Karpas-422 (cell line): ENCODE data around the gene MCC. TPM values are rescaled to one million over a fixed set of nuclear protein-coding genes. Genes with fewer than 3 reads are reported as not detected.

Experiments used
- DNase-seq: peaks from one replicate; pipeline ENCODE4 v3.0.0-alpha.2; 2015
- H2AFZ ChIP-seq: fragments of 200-600 bp; sonication (generic); 2 replicates; pipeline ENCODE4 v1.6.1; 2014; ENCODE audit warnings: antibody characterized with exemption, low read length, mixed read lengths
- H3K27ac ChIP-seq: fragments of 200-600 bp; sonication (generic); 2 replicates; pipeline ENCODE4 v1.5.1; 2014; ENCODE audit warnings: mild to moderate bottlenecking, low read length, moderate library complexity
- H3K27me3 ChIP-seq: fragments of 200-600 bp; sonication (generic); 2 replicates; pipeline ENCODE4 v1.6.1; 2014; ENCODE audit warnings: low read length, mixed read lengths
- H3K36me3 ChIP-seq: fragments of 200-600 bp; sonication (generic); 2 replicates; pipeline ENCODE4 v1.6.1; 2014; ENCODE audit warnings: low read length, mixed read lengths; ENCODE audit not compliant: insufficient read depth
- H3K4me1 ChIP-seq: fragments of 200-600 bp; sonication (generic); 2 replicates; pipeline ENCODE4 v1.6.1; 2014; ENCODE audit warnings: mild to moderate bottlenecking, low read length, mixed read lengths
- H3K4me2 ChIP-seq: fragments of 200-600 bp; sonication (generic); 2 replicates; pipeline ENCODE4 v1.6.1; 2014; ENCODE audit warnings: low read length, low read depth, mild to moderate bottlenecking; ENCODE audit not compliant: poor library complexity, severe bottlenecking
- H3K4me3 ChIP-seq: fragments of 200-600 bp; sonication (generic); 2 replicates; pipeline ENCODE4 v1.5.1; 2014; ENCODE audit warnings: mild to moderate bottlenecking, antibody characterized with exemption, low read length, mixed read lengths
- H3K79me2 ChIP-seq: fragments of 200-600 bp; sonication (generic); 2 replicates; pipeline ENCODE4 v1.6.1; 2014; ENCODE audit warnings: mild to moderate bottlenecking, low read length, mixed read lengths
- H3K9ac ChIP-seq: fragments of 200-600 bp; sonication (generic); 2 replicates; pipeline ENCODE4 v1.6.0; 2014; ENCODE audit warnings: low read length
- H3K9me2 ChIP-seq: fragments of 200-600 bp; sonication (generic), shearing (Covaris generic); replicated peaks from 2 replicates; pipeline ENCODE4 v1.6.0; 2014; ENCODE audit warnings: mild to moderate bottlenecking, low read length, moderate library complexity; ENCODE audit not compliant: insufficient read depth
- H3K9me3 ChIP-seq: fragments of 300-700, 200-600 bp; sonication (generic); 2 replicates; pipeline ENCODE4 v1.6.1; 2014; ENCODE audit warnings: low read length, mixed read lengths
- H4K20me1 ChIP-seq: fragments of 200-600 bp; sonication (generic); 2 replicates; pipeline ENCODE4 v1.6.1; 2014; ENCODE audit warnings: mild to moderate bottlenecking, antibody characterized with exemption, low read length, low read depth; ENCODE audit not compliant: insufficient read depth
- total RNA-seq: library from RNA; depleted of rRNA; stranded (reverse); fragments of >200 nt; shearing (Covaris generic); gene quantifications from 2 replicates; pipeline ENCODE4 v1.2.3, GENCODE V29; 2014; ENCODE audit warnings: low replicate concordance

MCC gene
- total RNA-seq, 1 experiment from 2014 or later: 5.5 TPM

DNA sequence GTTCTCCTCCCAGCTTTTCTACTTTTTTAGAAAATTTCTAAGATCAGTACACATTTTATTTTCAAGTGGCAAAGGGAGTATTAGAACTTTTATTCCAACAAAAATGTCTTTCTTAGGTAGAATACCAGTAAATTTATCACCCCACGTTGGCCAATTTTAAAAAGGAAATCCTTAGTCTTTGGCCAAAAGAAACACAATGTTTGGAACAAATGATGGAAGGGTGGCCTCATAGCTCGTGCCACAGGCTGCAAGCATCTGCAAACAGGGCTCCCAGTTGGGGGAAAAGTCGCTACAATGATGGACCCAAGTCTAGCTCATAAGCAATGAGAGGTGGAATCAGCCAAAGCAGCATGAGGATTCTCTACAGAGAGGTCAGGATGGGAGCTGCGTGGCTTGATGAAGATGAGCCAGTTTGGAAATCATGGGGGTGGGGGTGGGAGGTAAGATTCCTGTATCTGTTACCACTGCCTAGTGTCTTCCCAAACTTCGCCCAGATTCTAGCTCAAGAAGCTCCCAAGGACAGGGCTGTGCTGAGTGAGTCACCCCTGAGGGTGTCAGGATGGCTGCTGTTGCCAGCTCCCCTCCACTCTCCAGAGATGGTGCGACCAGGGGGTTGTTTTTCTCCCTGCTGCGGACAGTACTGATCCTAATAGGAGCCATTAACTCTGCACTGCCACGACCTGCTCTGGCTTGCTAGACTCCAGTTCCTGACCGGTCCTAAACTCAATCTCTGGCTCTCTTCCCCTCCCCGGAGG is 436.0 kb downstream of the MCC start:
- no peaks in the 10 kb centered on the region for H3K9me3 ChIP-seq
- DNase-seq: no peak
- no peaks in the 10 kb centered on the region for H3K9me2 ChIP-seq
- no peak overlapping the region for H3K9ac ChIP-seq
- H3K4me1 ChIP-seq: peaks cover 17% of the 10 kb centered on the region
- H2AFZ ChIP-seq: no peak overlapping the region
- H3K27ac ChIP-seq: no peak overlapping the region
- no peaks in the 10 kb centered on the region for H3K27me3 ChIP-seq
- H4K20me1 ChIP-seq: no peaks in the 10 kb centered on the region
- H3K4me2 ChIP-seq: no peak overlapping the region
- H3K36me3 ChIP-seq: no peaks in the 10 kb centered on the region
- no peak overlapping the region for H3K4me3 ChIP-seq
- no peaks in the 10 kb centered on the region for H3K79me2 ChIP-seq

DNA sequence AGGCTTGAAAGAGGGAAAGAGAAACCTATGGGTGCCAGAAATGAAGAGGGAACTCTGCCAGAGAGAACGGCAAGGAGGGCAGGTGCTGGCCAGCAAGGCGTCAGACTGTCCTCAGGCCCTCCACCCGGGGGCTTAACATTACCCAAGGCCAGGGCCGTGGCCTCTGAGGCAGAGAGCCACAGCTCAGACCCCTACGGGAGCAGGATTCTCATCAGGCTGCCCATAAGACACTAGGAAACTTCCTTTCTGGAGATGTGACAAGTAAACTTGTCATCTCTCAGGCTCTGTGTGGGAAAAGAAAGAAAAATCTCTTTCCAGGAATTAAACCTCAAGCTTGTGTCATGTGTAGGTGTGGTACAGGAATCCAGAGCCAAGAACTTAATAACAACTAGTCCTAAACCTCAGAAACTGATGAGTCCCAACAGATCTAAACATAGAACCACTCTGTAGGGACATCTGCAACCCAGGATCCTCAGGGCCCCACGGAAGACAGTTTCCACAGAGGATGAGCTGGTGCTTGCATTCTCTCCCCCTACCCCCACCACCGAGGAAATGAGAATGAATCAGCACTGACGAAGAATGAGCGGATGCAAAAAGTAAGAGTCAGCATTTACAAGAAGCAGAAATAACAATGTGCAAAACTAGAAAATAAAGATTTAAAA is 437.4 kb downstream of the MCC start:
- H3K9ac ChIP-seq: no peak overlapping the region
- H3K9me2 ChIP-seq: no peaks in the 10 kb centered on the region
- DNase-seq: no peak
- H3K27ac ChIP-seq: no peak overlapping the region
- no peaks in the 10 kb centered on the region for H3K36me3 ChIP-seq
- H3K27me3 ChIP-seq: no peaks in the 10 kb centered on the region
- peaks cover 20% of the 10 kb centered on the region for H3K4me1 ChIP-seq
- H3K4me2 ChIP-seq: no peak overlapping the region
- no peaks in the 10 kb centered on the region for H4K20me1 ChIP-seq
- no peak overlapping the region for H3K4me3 ChIP-seq
- H3K9me3 ChIP-seq: no peaks in the 10 kb centered on the region
- no peak overlapping the region for H2AFZ ChIP-seq
- H3K79me2 ChIP-seq: no peaks in the 10 kb centered on the region

DNA sequence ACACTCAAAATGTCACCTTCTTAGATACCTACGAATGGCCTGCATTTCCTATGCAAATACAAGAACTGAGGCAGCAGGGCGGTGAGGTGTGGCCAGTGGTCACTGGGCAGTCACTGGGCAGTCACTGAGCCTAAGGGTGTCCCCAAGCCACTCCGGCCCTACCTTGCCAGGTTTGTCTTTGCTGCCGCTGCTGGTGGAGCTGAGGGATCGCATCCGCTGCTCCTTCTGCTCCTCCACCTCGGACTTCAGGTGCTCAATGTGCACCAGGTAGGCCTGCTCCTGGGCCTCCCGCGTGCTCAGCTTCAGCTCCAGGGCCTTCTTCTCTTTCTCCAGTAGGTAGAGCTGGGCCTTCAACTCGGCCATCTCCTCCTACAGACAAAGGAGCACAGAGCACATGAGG is 439.3 kb downstream of the MCC start:
- Histone ChIP-seq H3K27ac (no peak overlapping the region), H3K9me2 (no peaks in the 10 kb centered on the region), H3K9ac (no peak overlapping the region), H2AFZ (no peak overlapping the region), H3K79me2 (no peaks in the 10 kb centered on the region), H3K4me1 (peaks cover 20% of the 10 kb centered on the region), H3K4me3 (no peak overlapping the region), H4K20me1 (no peaks in the 10 kb centered on the region), H3K4me2 (no peak overlapping the region), H3K36me3 (no peaks in the 10 kb centered on the region), H3K27me3 (no peaks in the 10 kb centered on the region), H3K9me3 (no peaks in the 10 kb centered on the region)
- no peak for DNase-seq

DNA sequence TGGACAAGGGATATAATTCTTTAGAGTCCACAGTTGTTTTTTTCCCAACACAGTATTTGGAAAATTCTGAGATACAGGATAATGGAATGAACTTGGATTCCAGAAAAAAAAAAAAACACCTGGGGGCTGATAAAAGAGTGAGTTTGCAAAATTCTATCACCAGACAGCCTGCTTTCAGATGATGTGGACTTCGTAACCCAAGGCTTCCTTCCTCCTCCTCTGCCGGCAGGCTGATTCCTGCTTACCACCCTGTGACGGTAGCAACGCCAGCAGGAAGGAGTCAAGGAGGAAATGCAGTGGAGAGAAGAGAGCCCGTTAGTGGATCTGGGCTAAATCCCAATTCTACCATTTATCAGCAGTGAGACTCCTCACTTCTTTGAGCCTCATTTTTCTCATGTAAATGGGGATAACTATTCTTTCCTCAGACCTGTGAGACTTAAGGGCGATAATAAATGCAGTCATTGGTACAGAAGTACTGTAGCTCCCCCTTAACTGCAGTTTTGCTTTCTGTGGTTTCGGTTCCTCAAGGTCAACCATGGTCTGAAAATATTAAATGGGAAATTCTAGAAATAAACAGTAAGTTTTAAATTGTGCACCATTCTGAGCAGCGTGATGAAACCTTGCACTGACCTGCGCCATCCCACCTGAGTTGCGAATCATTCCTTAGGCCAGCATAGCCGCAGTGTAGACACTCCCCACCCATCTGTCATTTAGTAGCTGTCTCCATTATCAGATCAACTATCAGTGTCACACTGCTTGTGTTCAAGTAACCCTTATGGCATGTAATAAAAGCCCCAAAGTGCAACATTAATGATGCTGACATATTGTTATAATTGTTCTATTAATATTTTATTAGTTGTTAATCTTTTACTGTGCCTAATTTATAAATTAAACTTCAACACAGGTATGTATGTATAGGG is 440.3 kb downstream of the MCC start:
- Histone ChIP-seq H3K27me3 (no peaks in the 10 kb centered on the region), H3K36me3 (no peaks in the 10 kb centered on the region), H3K9ac (peak overlapping the region; percentile 26; the same call in 1 of the 2 replicates), H3K4me2 (peak overlapping the region; percentile 59), H3K9me3 (no peaks in the 10 kb centered on the region), H3K4me3 (peak overlapping the region; percentile 43), H3K4me1 (peaks cover 20% of the 10 kb centered on the region), H3K79me2 (no peaks in the 10 kb centered on the region), H3K9me2 (no peaks in the 10 kb centered on the region), H2AFZ (peak overlapping the region; percentile 59; the same call in 1 of the 2 replicates), H4K20me1 (no peaks in the 10 kb centered on the region), H3K27ac (peak overlapping the region; percentile 12; the same call in 1 of the 2 replicates)
- peak; percentile 67 for DNase-seq

DNA sequence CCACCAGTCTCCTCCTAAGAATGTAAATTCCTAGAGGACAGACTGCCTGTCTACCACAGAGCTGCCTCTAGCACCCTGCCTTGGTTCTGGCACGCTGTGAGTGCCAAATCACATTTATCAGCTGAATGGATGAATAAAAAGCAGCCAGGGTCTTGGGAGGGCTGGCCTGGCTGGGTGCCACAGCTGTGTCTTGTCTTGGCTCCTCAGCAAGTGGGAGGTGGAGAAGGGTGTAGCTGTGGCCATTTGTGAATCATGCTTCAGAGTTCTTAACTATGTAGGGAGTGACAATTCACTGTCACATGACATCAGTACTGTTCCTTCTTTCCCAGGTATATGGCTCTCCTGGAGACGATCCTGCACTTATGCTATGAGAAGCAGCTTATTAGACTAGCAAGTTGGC is 441.0 kb downstream of the MCC start:
- Histone ChIP-seq H4K20me1 (no peaks in the 10 kb centered on the region), H3K4me2 (peak overlapping the region; percentile 59), H3K9me2 (no peaks in the 10 kb centered on the region), H3K9ac (no peak overlapping the region), H3K27ac (no peak overlapping the region), H2AFZ (no peak overlapping the region), H3K4me1 (peaks cover 20% of the 10 kb centered on the region), H3K27me3 (no peaks in the 10 kb centered on the region), H3K9me3 (no peaks in the 10 kb centered on the region), H3K36me3 (no peaks in the 10 kb centered on the region), H3K4me3 (no peak overlapping the region), H3K79me2 (no peaks in the 10 kb centered on the region)
- DNase-seq: no peak

DNA sequence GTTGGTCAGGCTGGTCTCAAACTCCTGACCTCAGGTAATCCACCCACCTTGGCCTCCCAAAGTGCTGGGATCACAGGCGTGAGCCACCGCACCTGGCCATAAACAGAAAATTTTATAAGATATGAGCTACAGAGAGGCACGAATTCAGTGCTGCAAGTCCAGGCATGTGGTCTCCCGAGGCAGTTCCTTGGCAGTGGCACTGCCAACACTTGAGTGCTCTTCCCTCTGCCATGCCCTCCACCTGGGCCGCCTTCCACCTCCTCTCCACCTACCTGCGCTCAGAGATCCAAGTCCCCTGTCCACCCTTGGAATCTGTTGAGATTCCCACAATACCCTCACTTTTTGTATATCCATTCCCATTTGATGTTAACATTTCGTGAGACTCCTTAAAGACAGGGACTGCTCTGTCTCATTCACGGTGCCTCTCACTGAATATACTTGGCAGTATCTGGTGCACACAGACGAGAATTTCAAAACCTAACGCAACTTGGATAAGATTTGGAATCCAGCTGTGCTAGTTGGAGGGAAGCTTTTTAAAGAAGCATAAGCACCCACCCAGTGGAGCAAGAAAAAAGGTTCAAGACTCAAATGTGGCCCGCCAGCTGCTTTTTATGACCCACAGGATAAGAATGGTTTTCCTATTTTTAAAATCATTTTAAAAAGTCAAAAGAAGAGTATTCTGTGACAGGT is 443.3 kb downstream of the MCC start:
- Histone ChIP-seq H3K4me1 (peaks cover 20% of the 10 kb centered on the region), H3K9me3 (no peaks in the 10 kb centered on the region), H2AFZ (no peak overlapping the region), H3K79me2 (no peaks in the 10 kb centered on the region), H4K20me1 (no peaks in the 10 kb centered on the region), H3K27me3 (no peaks in the 10 kb centered on the region), H3K4me2 (no peak overlapping the region), H3K9ac (no peak overlapping the region), H3K4me3 (no peak overlapping the region), H3K27ac (no peak overlapping the region), H3K9me2 (no peaks in the 10 kb centered on the region), H3K36me3 (no peaks in the 10 kb centered on the region)
- DNase-seq: no peak

DNA sequence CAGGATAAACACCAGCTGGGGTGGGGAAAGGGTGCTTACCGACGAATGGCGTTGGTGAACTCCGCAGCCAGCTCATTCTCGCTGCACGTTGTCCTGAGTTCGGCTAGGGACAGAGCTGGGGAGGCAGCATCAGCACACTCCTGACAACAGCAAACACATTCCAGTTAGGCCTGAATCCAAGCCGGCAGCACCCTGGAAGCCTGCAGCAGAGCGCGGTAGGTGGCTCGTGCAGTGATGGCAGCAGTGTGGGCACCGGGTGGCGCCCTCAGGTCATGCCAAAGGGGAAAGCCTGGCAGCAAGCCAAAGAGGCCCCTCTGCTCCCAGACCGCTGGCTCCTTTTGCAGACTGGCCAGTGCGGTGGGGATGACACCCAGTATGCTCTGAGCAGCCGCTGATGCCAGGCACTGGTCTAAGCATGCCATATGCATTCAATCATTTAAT is 444.7 kb downstream of the MCC start:
- peaks cover 15% of the 10 kb centered on the region for H3K4me1 ChIP-seq
- no peaks in the 10 kb centered on the region for H3K27me3 ChIP-seq
- H3K27ac ChIP-seq: no peak overlapping the region
- no peaks in the 10 kb centered on the region for H3K9me3 ChIP-seq
- no peaks in the 10 kb centered on the region for H4K20me1 ChIP-seq
- no peak overlapping the region for H3K4me2 ChIP-seq
- no peak overlapping the region for H3K4me3 ChIP-seq
- H3K9me2 ChIP-seq: no peaks in the 10 kb centered on the region
- H3K79me2 ChIP-seq: no peaks in the 10 kb centered on the region
- H3K9ac ChIP-seq: no peak overlapping the region
- no peak for DNase-seq
- no peaks in the 10 kb centered on the region for H3K36me3 ChIP-seq
- no peak overlapping the region for H2AFZ ChIP-seq
